ENCODE data around the gene TTYH3.
"Not testable (repeated sequence)": the region's sequence is repeated elsewhere in the genome, so short reads cannot be mapped to it uniquely, and the experiment has no call there.

Gene TTYH3

GRCh38 chr7:2662273-2663120 is 30.7 kb downstream of the TTYH3 start:
- FAIRE-seq, result no peak

GRCh38 chr7:2663121-2663886 is 31.5 kb downstream of the TTYH3 start:
- DNase-seq (ENCODE audit: low spot score), result no peak
- FAIRE-seq, result no peak

More at GRCh38 chr7:2662273-2663120, 30.7 kb downstream of the TTYH3 start:
- DNase-seq (ENCODE audit: low spot score), result no peak

- FAIRE-seq (no peak), DNase-seq (ENCODE audit: low spot score) (no peak)
These were observed 32.2 kb downstream of the TTYH3 start for GRCh38 chr7:2663960-2664359.

- DNase-seq (ENCODE audit: low spot score) (no peak), FAIRE-seq (no peak)
These were observed 33.6 kb downstream of the TTYH3 start for GRCh38 chr7:2665359-2665791.

- FAIRE-seq (no peak), DNase-seq (ENCODE audit: low spot score) (no peak)
These were observed 34.4 kb downstream of the TTYH3 start for GRCh38 chr7:2666155-2666554.

GRCh38 chr7:2666588-2667250 is 34.9 kb downstream of the TTYH3 start:
- DNase-seq (ENCODE audit: low spot score) (no peak), FAIRE-seq (no peak)

- no peak for DNase-seq (ENCODE audit: low spot score)
- no peak for FAIRE-seq
These were observed 36.1 kb downstream of the TTYH3 start for GRCh38 chr7:2667843-2668242.

GRCh38 chr7:2668401-2668800 is 36.6 kb downstream of the TTYH3 start:
- FAIRE-seq, result no peak
- DNase-seq (ENCODE audit: low spot score), result peak; percentile 25

GRCh38 chr7:2670171-2670570 is 38.4 kb downstream of the TTYH3 start:
- FAIRE-seq (no peak), DNase-seq (ENCODE audit: low spot score) (no peak)

- FAIRE-seq (no peak), DNase-seq (ENCODE audit: low spot score) (peak; percentile 53)
These were observed 39.1 kb downstream of the TTYH3 start for GRCh38 chr7:2670720-2671391.

- FAIRE-seq; DNase-seq (ENCODE audit: low spot score): not testable (repeated sequence)
These were observed 41.4 kb downstream of the TTYH3 start for GRCh38 chr7:2673214-2673613.

- no peak for FAIRE-seq
These were observed 42.1 kb downstream of the TTYH3 start for GRCh38 chr7:2673934-2674333.

GRCh38 chr7:2675256-2675764 is 43.5 kb downstream of the TTYH3 start:
- no peak for FAIRE-seq
- no peak for DNase-seq (ENCODE audit: low spot score)

More at GRCh38 chr7:2673934-2674333, 42.1 kb downstream of the TTYH3 start:
- no peak for DNase-seq (ENCODE audit: low spot score)

GRCh38 chr7:2676576-2676975 is 44.8 kb downstream of the TTYH3 start:
- DNase-seq (ENCODE audit: low spot score); FAIRE-seq: not testable (repeated sequence)

GRCh38 chr7:2678454-2678853 is 46.7 kb downstream of the TTYH3 start:
- DNase-seq (ENCODE audit: low spot score); FAIRE-seq: not testable (repeated sequence)

GRCh38 chr7:2679135-2680127 is 47.6 kb downstream of the TTYH3 start:
- DNase-seq (ENCODE audit: low spot score); FAIRE-seq: not testable (repeated sequence)

- DNase-seq (ENCODE audit: low spot score) (no peak), FAIRE-seq (no peak)
These were observed 48.5 kb downstream of the TTYH3 start for GRCh38 chr7:2680256-2680655.

- peak; percentile 8 for FAIRE-seq
- DNase-seq (ENCODE audit: low spot score), result peak; percentile 64
These were observed 49.2 kb downstream of the TTYH3 start for GRCh38 chr7:2680792-2681490.
